RWPE2 (cell line): ENCODE measurements around the gene DACH1.

Experiments used
- ATAC-seq: fragments of 200-7000 bp; cut with Tn5 transposase; 3 replicates; pipeline ENCODE4 v1.9.1; 2021; ENCODE audit warnings: low read depth
- DNase-seq: peaks from one replicate; pipeline ENCODE4 v3.0.0-alpha.2; 2020; ENCODE audit warnings: low spot score
- H3K27ac ChIP-seq: fragments of 450-650 bp; 2 replicates; pipeline ENCODE4 v1.5.1; 2017; ENCODE audit warnings: mild to moderate bottlenecking; ENCODE audit not compliant: poor library complexity, severe bottlenecking
- H3K27me3 ChIP-seq: fragments of 250-450 bp; sonication (Bioruptor Pico); 2 replicates; pipeline ENCODE4 v1.5.1; 2021; ENCODE audit warnings: mild to moderate bottlenecking, moderate library complexity; ENCODE audit not compliant: insufficient read depth, poor library complexity, severe bottlenecking
- H3K36me3 ChIP-seq: fragments of 250-450 bp; sonication (Bioruptor Pico); 2 replicates; pipeline ENCODE4 v1.5.1; 2020; ENCODE audit warnings: low read depth, mild to moderate bottlenecking, moderate library complexity
- H3K4me1 ChIP-seq: fragments of 250-450 bp; sonication (Bioruptor Pico); 2 replicates; pipeline ENCODE4 v1.5.1; 2021; ENCODE audit warnings: mild to moderate bottlenecking, moderate library complexity; ENCODE audit not compliant: insufficient read depth, poor library complexity, severe bottlenecking
- H3K4me3 ChIP-seq: fragments of 250-450 bp; sonication (Bioruptor Pico); 2 replicates; pipeline ENCODE4 v1.5.1; 2021; ENCODE audit warnings: mild to moderate bottlenecking, moderate library complexity; ENCODE audit not compliant: severe bottlenecking
- H3K9me3 ChIP-seq: fragments of 250-450 bp; sonication (Bioruptor Pico); 2 replicates; pipeline ENCODE4 v1.5.1; 2021; ENCODE audit warnings: mild to moderate bottlenecking, moderate library complexity; ENCODE audit not compliant: severe bottlenecking
- CTCF ChIP-seq: fragments of 450-650 bp; IDR thresholded peaks from one replicate; pipeline ENCODE4 v1.5.1; 2017; ENCODE audit warnings: mild to moderate bottlenecking, moderate library complexity; ENCODE audit not compliant: poor library complexity, severe bottlenecking

DACH1 gene

GRCh38 chr13:71617265-71617664 lies 249.7 kb downstream of the DACH1 start:
- Histone ChIP-seq H3K9me3 (no peaks in the 10 kb centered on the region), H3K27me3 (no peaks in the 10 kb centered on the region), H3K4me3 (no peak overlapping the region), H3K4me1 (no peaks in the 10 kb centered on the region), H3K27ac (no peak overlapping the region), H3K36me3 (no peaks in the 10 kb centered on the region)
- DNase-seq (no peak), ATAC-seq (no peak)
- no peak for TF ChIP-seq CTCF

GRCh38 chr13:71613066-71613745 lies 253.8 kb downstream of the DACH1 start:
- no peak overlapping the region for H3K4me3 ChIP-seq
- no peak for TF ChIP-seq CTCF
- DNase-seq (no peak), ATAC-seq (no peak)
- no peak overlapping the region for H3K27ac ChIP-seq
- no peaks in the 10 kb centered on the region for H3K36me3 ChIP-seq
- H3K27me3 ChIP-seq, result no peaks in the 10 kb centered on the region
- no peaks in the 10 kb centered on the region for H3K4me1 ChIP-seq
- H3K9me3 ChIP-seq, result no peaks in the 10 kb centered on the region

- no peaks in the 10 kb centered on the region for H3K27me3 ChIP-seq
- no peak overlapping the region for H3K27ac ChIP-seq
- ATAC-seq, result no peak
- TF ChIP-seq CTCF, result no peak
- H3K4me1 ChIP-seq, result no peaks in the 10 kb centered on the region
- H3K4me3 ChIP-seq, result no peak overlapping the region
- H3K36me3 ChIP-seq, result no peaks in the 10 kb centered on the region
- DNase-seq, result no peak
- H3K9me3 ChIP-seq, result no peaks in the 10 kb centered on the region
Observed at GRCh38 chr13:71611292-71611691, 255.7 kb downstream of the DACH1 start.

- Histone ChIP-seq H3K27ac (no peak overlapping the region), H3K4me3 (no peak overlapping the region), H3K9me3 (no peaks in the 10 kb centered on the region), H3K4me1 (no peaks in the 10 kb centered on the region), H3K27me3 (no peaks in the 10 kb centered on the region), H3K36me3 (no peaks in the 10 kb centered on the region)
- DNase-seq (no peak), ATAC-seq (0 out of 3 replicates have a peak, but pooled peaks have one; percentile 19)
- no peak for TF ChIP-seq CTCF
Observed at GRCh38 chr13:71610876-71611275, 256.1 kb downstream of the DACH1 start.

GRCh38 chr13:71609271-71609670 lies 257.7 kb downstream of the DACH1 start:
- no peak overlapping the region for H3K4me3 ChIP-seq
- ATAC-seq (no peak), DNase-seq (no peak)
- no peaks in the 10 kb centered on the region for H3K36me3 ChIP-seq
- no peaks in the 10 kb centered on the region for H3K4me1 ChIP-seq
- H3K27ac ChIP-seq, result no peak overlapping the region
- TF ChIP-seq CTCF, result no peak
- H3K9me3 ChIP-seq, result no peaks in the 10 kb centered on the region
- H3K27me3 ChIP-seq, result no peaks in the 10 kb centered on the region
